Endothelial cell of umbilical vein (primary cell): ENCODE measurements around the gene SPINK9. TPM values are rescaled to one million over a fixed set of nuclear protein-coding genes. Genes with fewer than 3 reads are reported as not detected.
A peak's percentile ranks its signal among the peaks of the same experiment; 100 is the strongest.

Experiments
- BruUV-seq: library from RNA; stranded (reverse); fragments of 400-500 nt; replicated peaks from 2 replicates; lab custom pipeline; 2021; lab: Mats Ljungman, UMichigan
- CTCF ChIA-PET: fragments of 300-600, 350-600 bp; sonication (Branson Sonifier 250); formaldehyde crosslinking; loops from one replicate; lab custom pipeline; 2021; ENCODE audit warnings: antibody characterized with exemption, inconsistent platforms; lab: Charles Lee
- POLR2A ChIA-PET: fragments of 300-600, 350-600 bp; sonication (Branson Sonifier 250); formaldehyde crosslinking; loops from one replicate; lab custom pipeline; 2021; ENCODE audit warnings: antibody characterized with exemption, inconsistent platforms; lab: Charles Lee
- DNase-seq: peaks from one replicate; pipeline ENCODE4 v3.0.0-alpha.2; 2011; ENCODE audit warnings: low read depth, low spot score
- FAIRE-seq: peaks from 2 replicates; lab custom pipeline; 2011; peaks lifted over from hg19 to GRCh38; lab: Jason Lieb, UNC
- H2AFZ ChIP-seq: 2 replicates; pipeline ENCODE4 v1.6.0; 2012; ENCODE audit warnings: low read depth, low read length, control low read depth, inconsistent platforms
- H3K27ac ChIP-seq: 2 replicates; pipeline ENCODE4 v1.5.1; 2011; ENCODE audit warnings: low read depth, mild to moderate bottlenecking, control low read depth, low read length, moderate library complexity; ENCODE audit not compliant: insufficient read depth
- H3K27me3 ChIP-seq, 2 experiments: 2 replicates each; pipeline versions ENCODE4 v1.6.0 to v1.6.1; 2011; ENCODE audit warnings: low read length in 2 of 2, mixed read lengths in 1 of 2; ENCODE audit not compliant: control insufficient read depth in 2 of 2, insufficient read depth in 2 of 2
- H3K36me3 ChIP-seq, 2 experiments: 2 replicates in 1 of 2; 3 replicates in 1 of 2; pipeline ENCODE4 v1.5.1; 2011; ENCODE audit warnings: low read length in 2 of 2, mild to moderate bottlenecking in 1 of 2, moderate library complexity in 1 of 2; ENCODE audit not compliant: control insufficient read depth in 2 of 2, insufficient read depth in 2 of 2; ENCODE audit errors: extremely low read depth in 1 of 2
- H3K4me1 ChIP-seq: 3 replicates; pipeline ENCODE4 v1.5.1; 2011; ENCODE audit warnings: mild to moderate bottlenecking, low read length; ENCODE audit not compliant: control insufficient read depth, insufficient read depth; ENCODE audit errors: extremely low read depth
- H3K4me2 ChIP-seq: 2 replicates; pipeline ENCODE4 v1.6.1; 2011; ENCODE audit warnings: low read length, control low read depth, mixed read lengths; ENCODE audit not compliant: insufficient read depth
- H3K4me3 ChIP-seq, 3 experiments: fragments of 200-600 bp in 1 of 3; sonication (generic), shearing (Covaris generic) in 1 of 3; replicated peaks in 1 of 3; 2 replicates each; pipeline ENCODE4 v1.5.1; 2011 to 2016; ENCODE audit warnings: control low read depth in 3 of 3, low read length in 3 of 3, mild to moderate bottlenecking in 2 of 3, inconsistent platforms in 1 of 3, low read depth in 1 of 3, moderate library complexity in 1 of 3; ENCODE audit not compliant: insufficient read depth in 1 of 3
- H3K79me2 ChIP-seq: 2 replicates; pipeline ENCODE4 v1.6.0; 2012; ENCODE audit warnings: low read length, inconsistent platforms; ENCODE audit not compliant: control insufficient read depth, insufficient read depth
- H3K9ac ChIP-seq: replicated peaks from 2 replicates; pipeline ENCODE3; 2011; ENCODE audit warnings: low read length, control low read depth; ENCODE audit not compliant: insufficient read depth; ENCODE audit errors: extremely low read depth
- H3K9me1 ChIP-seq: replicated peaks from 3 replicates; pipeline ENCODE4 v1.6.0; 2011; ENCODE audit warnings: mild to moderate bottlenecking, low read length; ENCODE audit not compliant: control insufficient read depth, insufficient read depth; ENCODE audit errors: extremely low read depth
- H3K9me3 ChIP-seq: replicated peaks from 2 replicates; pipeline ENCODE4 v1.5.1; 2012; ENCODE audit warnings: low read length, inconsistent platforms; ENCODE audit not compliant: control insufficient read depth, insufficient read depth
- H4K20me1 ChIP-seq: replicated peaks from 2 replicates; pipeline ENCODE3; 2011; ENCODE audit warnings: mild to moderate bottlenecking, low read length; ENCODE audit not compliant: control insufficient read depth, insufficient read depth; ENCODE audit errors: extremely low read depth
- EZH2 ChIP-seq: IDR thresholded peaks from 2 replicates; pipeline ENCODE4 v1.6.1; 2012; ENCODE audit warnings: borderline replicate concordance, low read depth, mild to moderate bottlenecking, moderate library complexity, low read length, inconsistent platforms; ENCODE audit not compliant: severe bottlenecking
- FOS ChIP-seq: IDR thresholded peaks from 2 replicates; pipeline ENCODE4 v1.6.1; 2011; ENCODE audit warnings: mild to moderate bottlenecking, low read length, moderate library complexity, borderline replicate concordance; ENCODE audit not compliant: insufficient read depth
- GATA2 ChIP-seq: IDR thresholded peaks from 2 replicates; pipeline ENCODE4 v1.7.0; 2011; ENCODE audit warnings: low read depth, mild to moderate bottlenecking, moderate library complexity, mixed read lengths, low read length; ENCODE audit not compliant: insufficient read length, insufficient read depth
- JUN ChIP-seq: IDR thresholded peaks from 2 replicates; pipeline ENCODE4 v1.6.1; 2011; ENCODE audit warnings: borderline replicate concordance, low read depth; ENCODE audit not compliant: insufficient read length, insufficient read depth
- POLR2AphosphoS5 ChIP-seq: IDR thresholded peaks from 2 replicates; pipeline ENCODE4 v1.6.1; 2012; ENCODE audit warnings: low read depth, mild to moderate bottlenecking, control low read depth, low read length, moderate library complexity; ENCODE audit not compliant: insufficient read depth
- dilution Hi-C: fragments of 300-500 bp; cut with MboI; formaldehyde crosslinking; loops from one replicate; pipeline ENCODE4 v1.15.0; 2019; ENCODE audit warnings: low sequenced_read_pairs; ENCODE audit not compliant: extremely low pct_ligation_motif_present
- intact Hi-C: fragments of 100-400 bp; cut with micrococcal nuclease; formaldehyde crosslinking; loops from one replicate; pipeline ENCODE4 v1.10.0; 2022
- polyA plus RNA-seq, 4 experiments: library from polyadenylated mRNA; depleted of rRNA in 3 of 4; stranded (reverse) in 3 of 4; unstranded in 1 of 4; fragments of >200 nt; gene quantifications; 2 replicates each; pipeline versions ENCODE4 v1.2.1 to v1.2.3, GENCODE V29; 2011 to 2012; ENCODE audit warnings: missing spikeins in 1 of 4
- total RNA-seq: library from RNA; stranded (reverse); gene quantifications from 2 replicates; pipeline ENCODE4 v1.2.3, GENCODE V29; 2021
- TF ChIP-seq, protein P1 (sequence below), 2 donors: IDR thresholded peaks; 1 replicate in 1 of 2; 2 replicates in 1 of 2; pipeline ENCODE4 v1.5.1; 2011; ENCODE audit warnings: low read length in 2 of 2, mild to moderate bottlenecking in 2 of 2, moderate library complexity in 2 of 2, control low read depth in 1 of 2, inconsistent platforms in 1 of 2, low read depth in 1 of 2; ENCODE audit not compliant: insufficient read depth in 1 of 2; ENCODE audit errors: extremely low read depth in 1 of 2

SPINK9 gene
- total and polyA plus RNA-seq, 2 donors (not counting 3 experiments of a cell fraction or from before 2014, with no cell fraction given) = not detected

DNA sequence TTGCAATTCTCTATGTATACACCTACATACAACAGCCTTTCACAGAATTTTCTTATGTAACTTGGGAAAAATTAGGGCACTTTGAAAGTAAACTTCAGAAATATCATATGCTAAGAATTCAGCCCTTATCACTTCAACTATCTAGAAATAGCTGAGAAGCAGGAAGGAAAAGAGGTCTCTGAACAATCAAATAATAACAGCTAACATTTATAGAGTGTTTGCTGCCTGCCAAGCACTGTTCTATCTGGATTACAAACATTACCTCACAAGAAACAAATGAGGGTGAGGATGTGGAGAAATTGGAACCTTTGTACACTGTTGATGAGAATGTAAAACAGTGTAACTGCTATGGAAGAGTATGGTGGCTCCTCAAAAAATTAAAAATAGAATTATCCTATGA lies 44.0 kb downstream of the SPINK9 start:
- FAIRE-seq (peak; percentile 61), DNase-seq (peak; percentile 89)
- Histone ChIP-seq H4K20me1 (no peaks in the 10 kb centered on the region), H3K27ac (peak overlapping the region; percentile 54), H3K79me2 (peaks cover 5% of the 10 kb centered on the region), H3K9me1 (no peaks in the 10 kb centered on the region), H3K4me2 (peak overlapping the region; percentile 11), H3K9ac (no peak overlapping the region), H2AFZ (no peak overlapping the region), H3K4me3 (no peak overlapping the region), H3K27me3 (no peaks in the 10 kb centered on the region), H3K9me3 (no peaks in the 10 kb centered on the region), H3K4me1 (peaks cover 35% of the 10 kb centered on the region), H3K36me3 (no peaks in the 10 kb centered on the region)
- dilution Hi-C loops = no loop called here
- TF ChIP-seq FOS (peak; percentile 9), GATA2 (peak; percentile 82), EZH2 (no peak), JUN (peak; percentile 62), POLR2AphosphoS5 (peak; percentile 37)
- TF ChIP-seq, protein P1, sequence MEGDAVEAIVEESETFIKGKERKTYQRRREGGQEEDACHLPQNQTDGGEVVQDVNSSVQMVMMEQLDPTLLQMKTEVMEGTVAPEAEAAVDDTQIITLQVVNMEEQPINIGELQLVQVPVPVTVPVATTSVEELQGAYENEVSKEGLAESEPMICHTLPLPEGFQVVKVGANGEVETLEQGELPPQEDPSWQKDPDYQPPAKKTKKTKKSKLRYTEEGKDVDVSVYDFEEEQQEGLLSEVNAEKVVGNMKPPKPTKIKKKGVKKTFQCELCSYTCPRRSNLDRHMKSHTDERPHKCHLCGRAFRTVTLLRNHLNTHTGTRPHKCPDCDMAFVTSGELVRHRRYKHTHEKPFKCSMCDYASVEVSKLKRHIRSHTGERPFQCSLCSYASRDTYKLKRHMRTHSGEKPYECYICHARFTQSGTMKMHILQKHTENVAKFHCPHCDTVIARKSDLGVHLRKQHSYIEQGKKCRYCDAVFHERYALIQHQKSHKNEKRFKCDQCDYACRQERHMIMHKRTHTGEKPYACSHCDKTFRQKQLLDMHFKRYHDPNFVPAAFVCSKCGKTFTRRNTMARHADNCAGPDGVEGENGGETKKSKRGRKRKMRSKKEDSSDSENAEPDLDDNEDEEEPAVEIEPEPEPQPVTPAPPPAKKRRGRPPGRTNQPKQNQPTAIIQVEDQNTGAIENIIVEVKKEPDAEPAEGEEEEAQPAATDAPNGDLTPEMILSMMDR (IDR thresholded peaks at IDR 0.05; ENCODE audit: extremely low read depth in 1 of 2, insufficient read depth in 1 of 2, low read depth in 1 of 2, low read length in 2 of 2) = no peak
- intact Hi-C loops = loop anchor here (1.0 to 10.0 kb wide), 4 partner anchors 22 to 525 kb away; no protein-coding TSS in a partner anchor
- BruUV-seq = no TSS peak
- ChIA-PET CTCF (interaction anchor here (1.0 to 1.9 kb wide), 9 partner anchors 8 to 352 kb away, joined by 3 to 10 read pairs (median 5); no protein-coding TSS in a partner anchor), POLR2A (interaction anchor here (1.4 kb wide), 1 partner anchor 90 kb away, joined by 3 read pairs; no protein-coding TSS in a partner anchor)
